ENCODE measurements around the gene CLCN7. TPM values are rescaled to one million over a fixed set of nuclear protein-coding genes. Genes with fewer than 3 reads are reported as not detected.

The CLCN7 gene
- total and polyA plus RNA-seq, 8 donors = 28.6 to 130 (median 31.3) TPM

GRCh38 chr16:1447965-1448364, 26.9 kb downstream of the CLCN7 start:
- H3K27me3 ChIP-seq = no peaks in the 10 kb centered on the region
- TF ChIP-seq, protein P1, sequence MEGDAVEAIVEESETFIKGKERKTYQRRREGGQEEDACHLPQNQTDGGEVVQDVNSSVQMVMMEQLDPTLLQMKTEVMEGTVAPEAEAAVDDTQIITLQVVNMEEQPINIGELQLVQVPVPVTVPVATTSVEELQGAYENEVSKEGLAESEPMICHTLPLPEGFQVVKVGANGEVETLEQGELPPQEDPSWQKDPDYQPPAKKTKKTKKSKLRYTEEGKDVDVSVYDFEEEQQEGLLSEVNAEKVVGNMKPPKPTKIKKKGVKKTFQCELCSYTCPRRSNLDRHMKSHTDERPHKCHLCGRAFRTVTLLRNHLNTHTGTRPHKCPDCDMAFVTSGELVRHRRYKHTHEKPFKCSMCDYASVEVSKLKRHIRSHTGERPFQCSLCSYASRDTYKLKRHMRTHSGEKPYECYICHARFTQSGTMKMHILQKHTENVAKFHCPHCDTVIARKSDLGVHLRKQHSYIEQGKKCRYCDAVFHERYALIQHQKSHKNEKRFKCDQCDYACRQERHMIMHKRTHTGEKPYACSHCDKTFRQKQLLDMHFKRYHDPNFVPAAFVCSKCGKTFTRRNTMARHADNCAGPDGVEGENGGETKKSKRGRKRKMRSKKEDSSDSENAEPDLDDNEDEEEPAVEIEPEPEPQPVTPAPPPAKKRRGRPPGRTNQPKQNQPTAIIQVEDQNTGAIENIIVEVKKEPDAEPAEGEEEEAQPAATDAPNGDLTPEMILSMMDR (IDR thresholded peaks at IDR 0.05) = no peak
- no peak overlapping the region for H3K27ac ChIP-seq
- no peak overlapping the region for H3K4me3 ChIP-seq
- no peaks in the 10 kb centered on the region for H3K4me1 ChIP-seq
- no peaks in the 10 kb centered on the region for H3K9me3 ChIP-seq
- intact Hi-C loops (cut with DNase I) = no loop called here
- H3K36me3 ChIP-seq = peaks cover 0 to 84% of the 10 kb centered on the region in 2 donors
- no peak for ATAC-seq
- DNase-seq = no peak

GRCh38 chr16:1446296-1447080, 28.3 kb downstream of the CLCN7 start:
- H3K4me1 ChIP-seq = no peaks in the 10 kb centered on the region
- intact Hi-C loops (cut with DNase I) = no loop called here
- DNase-seq = no peak
- ATAC-seq = no peak
- H3K27me3 ChIP-seq = no peaks in the 10 kb centered on the region
- H3K4me3 ChIP-seq = no peak overlapping the region
- H3K27ac ChIP-seq = no peak overlapping the region
- TF ChIP-seq, protein P1 (IDR thresholded peaks at IDR 0.05) = no peak
- no peaks in the 10 kb centered on the region for H3K9me3 ChIP-seq
- H3K36me3 ChIP-seq = peaks cover 0 to 70% of the 10 kb centered on the region in 2 donors

GRCh38 chr16:1445518-1446203, 29.2 kb downstream of the CLCN7 start:
- DNase-seq = no peak

GRCh38 chr16:1444730-1445517, 29.9 kb downstream of the CLCN7 start:
- Histone ChIP-seq H3K27me3 (no peaks in the 10 kb centered on the region), H3K36me3 (peaks cover 0 to 54% of the 10 kb centered on the region in 2 donors), H3K27ac (no peak overlapping the region), H3K9me3 (no peaks in the 10 kb centered on the region), H3K4me1 (no peaks in the 10 kb centered on the region), H3K4me3 (no peak overlapping the region)
- intact Hi-C loops (cut with DNase I) = no loop called here
- DNase-seq (no peak), ATAC-seq (no peak)
- TF ChIP-seq, protein P1 (IDR thresholded peaks at IDR 0.05) = no peak

More at GRCh38 chr16:1445518-1446203, 29.2 kb downstream of the CLCN7 start:
- intact Hi-C loops (cut with DNase I) = no loop called here
- Histone ChIP-seq H3K9me3 (no peaks in the 10 kb centered on the region), H3K36me3 (peaks cover 0 to 61% of the 10 kb centered on the region in 2 donors), H3K4me3 (no peak overlapping the region), H3K27me3 (no peaks in the 10 kb centered on the region), H3K4me1 (no peaks in the 10 kb centered on the region), H3K27ac (no peak overlapping the region)
- ATAC-seq = no peak
- TF ChIP-seq, protein P1 (IDR thresholded peaks at IDR 0.05) = no peak

All from left lung (tissue), 10 donors.